Measurements from ENCODE around the gene OLFM3. TPM values are rescaled to one million over a fixed set of nuclear protein-coding genes. Genes with fewer than 3 reads are reported as not detected.

The OLFM3 gene
- total RNA-seq, 1 donor from 2014 or later: not detected

- DNase-seq (ENCODE audit: extremely low spot score, unreplicated experiment): no peak
- Mint-ChIP-seq H3K27me3 (ENCODE audit: unreplicated experiment) (peaks cover 6% of the 10 kb centered on the region), H3K27ac (ENCODE audit: unreplicated experiment) (no peak overlapping the region), H3K4me1 (ENCODE audit: unreplicated experiment) (no peaks in the 10 kb centered on the region), H3K9me3 (ENCODE audit: unreplicated experiment) (no peaks in the 10 kb centered on the region), H3K4me3 (ENCODE audit: unreplicated experiment) (no peak overlapping the region), H3K36me3 (ENCODE audit: unreplicated experiment) (no peaks in the 10 kb centered on the region)
- TF ChIP-seq CTCF (IDR thresholded peaks at IDR 0.05): no peak
These were observed 198.3 kb downstream of the OLFM3 start for GRCh38 chr1:101798417-101798816.

- no peaks in the 10 kb centered on the region for H3K36me3 Mint-ChIP-seq (ENCODE audit: unreplicated experiment)
- no peak for DNase-seq (ENCODE audit: extremely low spot score, unreplicated experiment)
- no peak for TF ChIP-seq CTCF (IDR thresholded peaks at IDR 0.05)
- H3K27ac Mint-ChIP-seq (ENCODE audit: unreplicated experiment): no peak overlapping the region
- H3K4me3 Mint-ChIP-seq (ENCODE audit: unreplicated experiment): no peak overlapping the region
- no peaks in the 10 kb centered on the region for H3K4me1 Mint-ChIP-seq (ENCODE audit: unreplicated experiment)
- H3K9me3 Mint-ChIP-seq (ENCODE audit: unreplicated experiment): no peaks in the 10 kb centered on the region
- H3K27me3 Mint-ChIP-seq (ENCODE audit: unreplicated experiment): peaks cover 6% of the 10 kb centered on the region
These were observed 199.0 kb downstream of the OLFM3 start for GRCh38 chr1:101797722-101798121.

- no peak overlapping the region for H3K27ac Mint-ChIP-seq (ENCODE audit: unreplicated experiment)
- H3K4me1 Mint-ChIP-seq (ENCODE audit: unreplicated experiment): no peaks in the 10 kb centered on the region
- peaks cover 2% of the 10 kb centered on the region for H3K27me3 Mint-ChIP-seq (ENCODE audit: unreplicated experiment)
- H3K9me3 Mint-ChIP-seq (ENCODE audit: unreplicated experiment): peaks cover 3% of the 10 kb centered on the region
- no peak overlapping the region for H3K4me3 Mint-ChIP-seq (ENCODE audit: unreplicated experiment)
- no peak for TF ChIP-seq CTCF (IDR thresholded peaks at IDR 0.05)
- H3K36me3 Mint-ChIP-seq (ENCODE audit: unreplicated experiment): no peaks in the 10 kb centered on the region
- no peak for DNase-seq (ENCODE audit: extremely low spot score, unreplicated experiment)
These were observed 215.4 kb downstream of the OLFM3 start for GRCh38 chr1:101781201-101781831.

- Mint-ChIP-seq H3K36me3 (ENCODE audit: unreplicated experiment) (no peaks in the 10 kb centered on the region), H3K9me3 (ENCODE audit: unreplicated experiment) (no peaks in the 10 kb centered on the region), H3K27me3 (ENCODE audit: unreplicated experiment) (peaks cover 10% of the 10 kb centered on the region), H3K27ac (ENCODE audit: unreplicated experiment) (no peak overlapping the region), H3K4me1 (ENCODE audit: unreplicated experiment) (no peaks in the 10 kb centered on the region), H3K4me3 (ENCODE audit: unreplicated experiment) (no peak overlapping the region)
- DNase-seq (ENCODE audit: extremely low spot score, unreplicated experiment): no peak
- peak; percentile 35 for TF ChIP-seq CTCF (IDR thresholded peaks at IDR 0.05)
These were observed 227.2 kb downstream of the OLFM3 start for GRCh38 chr1:101769520-101769919.

- DNase-seq (ENCODE audit: extremely low spot score, unreplicated experiment): no peak
- H3K27me3 Mint-ChIP-seq (ENCODE audit: unreplicated experiment): peaks cover 30% of the 10 kb centered on the region
- H3K9me3 Mint-ChIP-seq (ENCODE audit: unreplicated experiment): no peaks in the 10 kb centered on the region
- no peaks in the 10 kb centered on the region for H3K36me3 Mint-ChIP-seq (ENCODE audit: unreplicated experiment)
- H3K27ac Mint-ChIP-seq (ENCODE audit: unreplicated experiment): no peak overlapping the region
- no peak overlapping the region for H3K4me3 Mint-ChIP-seq (ENCODE audit: unreplicated experiment)
- TF ChIP-seq CTCF (IDR thresholded peaks at IDR 0.05): no peak
- no peaks in the 10 kb centered on the region for H3K4me1 Mint-ChIP-seq (ENCODE audit: unreplicated experiment)
These were observed 238.7 kb downstream of the OLFM3 start for GRCh38 chr1:101757985-101758384.
